Natural killer cell (primary cell): ENCODE measurements around the gene TPBGL. TPM values are rescaled to one million over a fixed set of nuclear protein-coding genes. Genes with fewer than 3 reads are reported as not detected.

Experiments used
- ATAC-seq, 3 donors: fragments of 150-1000 bp in 2 of 3; fragments of 200-7000 bp in 1 of 3; cut with Tn5 transposase; 1 replicate in 1 of 3; 2 replicates in 2 of 3; pipeline ENCODE4 v1.10.0; 2021; ENCODE audit warnings: mild to moderate bottlenecking in 2 of 3, moderate library complexity in 2 of 3
- DNase-seq, 2 donors: peaks; one replicate each; pipeline versions ENCODE4 v3.0.0 to v3.0.0-alpha.2; 2013 to 2021; ENCODE audit warnings: mixed read lengths in 1 of 2
- H3K27ac ChIP-seq: one replicate; pipeline ENCODE4 v1.5.1; 2013; ENCODE audit warnings: mild to moderate bottlenecking, low read length
- H3K27me3 ChIP-seq: one replicate; pipeline ENCODE4 v1.6.1; 2013; ENCODE audit warnings: low read length; ENCODE audit not compliant: control insufficient read depth, insufficient read depth
- H3K36me3 ChIP-seq: one replicate; pipeline ENCODE4 v1.6.1; 2013; ENCODE audit warnings: low read length; ENCODE audit not compliant: control insufficient read depth, insufficient read depth
- H3K4me1 ChIP-seq: one replicate; pipeline ENCODE4 v1.6.1; 2013; ENCODE audit warnings: low read length; ENCODE audit not compliant: control insufficient read depth, insufficient read depth
- H3K4me3 ChIP-seq: one replicate; pipeline ENCODE4 v1.5.1; 2013; ENCODE audit warnings: low read length
- H3K9me3 ChIP-seq: one replicate; pipeline ENCODE4 v1.6.1; 2013; ENCODE audit warnings: low read length; ENCODE audit not compliant: control insufficient read depth, insufficient read depth
- H3K27ac Mint-ChIP-seq, 2 donors: one replicate each; pipeline ENCODE4 v1.8.0; 2022; ENCODE audit warnings: mild to moderate bottlenecking in 2 of 2, mixed read lengths in 2 of 2, moderate library complexity in 1 of 2
- H3K27me3 Mint-ChIP-seq, 2 donors: one replicate each; pipeline ENCODE4 v1.8.0; 2022; ENCODE audit warnings: low read depth in 2 of 2, mixed read lengths in 2 of 2
- H3K36me3 Mint-ChIP-seq: one replicate; pipeline ENCODE4 v1.8.0; 2022; ENCODE audit warnings: mixed read lengths
- H3K4me1 Mint-ChIP-seq, 2 donors: one replicate each; pipeline ENCODE4 v1.8.0; 2022; ENCODE audit warnings: mixed read lengths in 2 of 2
- H3K4me3 Mint-ChIP-seq: one replicate; pipeline ENCODE4 v1.8.0; 2022; ENCODE audit warnings: mild to moderate bottlenecking, moderate library complexity, mixed read lengths
- H3K9me3 Mint-ChIP-seq, 2 donors: one replicate each; pipeline ENCODE4 v1.8.0; 2022; ENCODE audit warnings: mixed read lengths in 2 of 2
- WGBS: methylation state at CpG from one replicate; pipeline ENCODE4 v1.1.7; 2013; ENCODE audit warnings: missing lambda C conversion rate; ENCODE audit not compliant: insufficient coverage; 5-methylcytosine and 5-hydroxymethylcytosine counted together
- intact Hi-C: fragments of 100-400 bp; cut with micrococcal nuclease; formaldehyde crosslinking; loops from one replicate; pipeline ENCODE4 v1.14.2; 2022
- total RNA-seq, 4 donors: library from RNA; stranded (reverse); fragments of 120-200 nt in 1 of 4; gene quantifications; one replicate each; pipeline versions ENCODE4 v1.2.3 to v1.2.4, GENCODE V29; 2013 to 2022
- TF ChIP-seq, protein P1 (sequence below): fragments of 200-600 bp; IDR thresholded peaks from one replicate; pipeline ENCODE4 v1.8.0; 2022; ENCODE audit warnings: antibody characterized with exemption

TPBGL gene
- total RNA-seq, 3 donors from 2014 or later (not counting 1 experiment from before 2014, with no cell fraction given) = 0.34 to 0.75 (median 0.45) TPM

DNA sequence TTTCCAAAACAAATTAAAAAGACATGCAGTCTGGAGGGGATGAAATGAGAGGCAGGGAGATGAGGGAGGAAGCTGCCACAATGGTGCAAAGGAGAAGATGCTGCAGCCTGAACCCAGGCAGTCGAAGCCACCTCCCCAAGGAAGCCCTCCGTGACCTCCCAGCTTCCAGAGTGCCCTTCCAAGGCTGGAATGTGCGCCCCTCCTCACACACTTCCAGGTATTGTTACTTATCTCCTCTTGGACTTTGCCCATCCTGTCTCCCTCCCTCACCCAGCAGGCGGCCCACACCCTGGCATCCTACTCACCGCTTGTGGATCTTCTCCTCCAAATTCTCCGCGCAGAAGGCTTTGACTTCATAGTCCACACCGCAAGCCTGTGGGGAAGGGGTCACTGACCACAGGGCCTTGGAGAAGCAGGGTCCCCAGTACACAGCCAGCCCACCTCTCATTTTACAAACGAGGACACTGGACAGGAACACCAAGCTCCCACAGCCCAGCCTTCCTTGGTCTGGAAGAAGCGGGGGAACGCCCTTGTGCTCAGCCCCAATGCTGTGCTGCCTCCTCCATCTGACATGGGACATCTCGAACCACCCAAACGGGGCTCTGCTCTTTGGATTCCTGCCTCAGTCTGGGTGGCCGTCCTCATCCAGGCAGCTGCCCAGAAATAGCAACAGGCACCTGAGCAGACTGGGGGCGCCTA lies 40.3 kb downstream of the TPBGL start:
- TF ChIP-seq, protein P1, sequence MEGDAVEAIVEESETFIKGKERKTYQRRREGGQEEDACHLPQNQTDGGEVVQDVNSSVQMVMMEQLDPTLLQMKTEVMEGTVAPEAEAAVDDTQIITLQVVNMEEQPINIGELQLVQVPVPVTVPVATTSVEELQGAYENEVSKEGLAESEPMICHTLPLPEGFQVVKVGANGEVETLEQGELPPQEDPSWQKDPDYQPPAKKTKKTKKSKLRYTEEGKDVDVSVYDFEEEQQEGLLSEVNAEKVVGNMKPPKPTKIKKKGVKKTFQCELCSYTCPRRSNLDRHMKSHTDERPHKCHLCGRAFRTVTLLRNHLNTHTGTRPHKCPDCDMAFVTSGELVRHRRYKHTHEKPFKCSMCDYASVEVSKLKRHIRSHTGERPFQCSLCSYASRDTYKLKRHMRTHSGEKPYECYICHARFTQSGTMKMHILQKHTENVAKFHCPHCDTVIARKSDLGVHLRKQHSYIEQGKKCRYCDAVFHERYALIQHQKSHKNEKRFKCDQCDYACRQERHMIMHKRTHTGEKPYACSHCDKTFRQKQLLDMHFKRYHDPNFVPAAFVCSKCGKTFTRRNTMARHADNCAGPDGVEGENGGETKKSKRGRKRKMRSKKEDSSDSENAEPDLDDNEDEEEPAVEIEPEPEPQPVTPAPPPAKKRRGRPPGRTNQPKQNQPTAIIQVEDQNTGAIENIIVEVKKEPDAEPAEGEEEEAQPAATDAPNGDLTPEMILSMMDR = no peak

GRCh38 chr11:75281469-75282095 lies 41.0 kb downstream of the TPBGL start:
- Histone ChIP-seq H3K4me1 (peaks cover 17% of the 10 kb centered on the region), H3K27ac (no peak overlapping the region), H3K36me3 (peaks cover 67% of the 10 kb centered on the region), H3K4me3 (no peak overlapping the region), H3K9me3 (no peaks in the 10 kb centered on the region), H3K27me3 (no peaks in the 10 kb centered on the region)
- Mint-ChIP-seq H3K9me3 (no peaks in the 10 kb centered on the region), H3K4me1 (peaks cover 25 to 26% of the 10 kb centered on the region in 2 donors), H3K27ac (peak overlapping the region; percentile 24 to 74), H3K27me3 (no peaks in the 10 kb centered on the region), H3K4me3 (no peak overlapping the region), H3K36me3 (no peaks in the 10 kb centered on the region)
- TF ChIP-seq, protein P1 = no peak
- intact Hi-C loops = loop anchor here (2.0 to 5.0 kb wide), 2 partner anchors 46 to 251 kb away; no protein-coding TSS in a partner anchor
- no peak for DNase-seq
- 91% methylated on average over 10 of the region's 10 CpGs for WGBS
- ATAC-seq = no peak

More for the DNA sequence above, 40.3 kb downstream of the TPBGL start:
- peaks cover 67% of the 10 kb centered on the region for H3K36me3 ChIP-seq
- DNase-seq (no peak), ATAC-seq (no peak)
- H3K4me1 ChIP-seq = peaks cover 24% of the 10 kb centered on the region
- Mint-ChIP-seq H3K27ac (peak overlapping the region; percentile 24 to 74), H3K36me3 (no peaks in the 10 kb centered on the region), H3K9me3 (no peaks in the 10 kb centered on the region), H3K27me3 (no peaks in the 10 kb centered on the region), H3K4me3 (no peak overlapping the region), H3K4me1 (peaks cover 32 to 33% of the 10 kb centered on the region in 2 donors)
- H3K9me3 ChIP-seq = no peaks in the 10 kb centered on the region
- no peaks in the 10 kb centered on the region for H3K27me3 ChIP-seq
- no peak overlapping the region for H3K4me3 ChIP-seq
- WGBS = 90% methylated on average over 15 of the region's 15 CpGs
- H3K27ac ChIP-seq = no peak overlapping the region
- intact Hi-C loops = loop anchor here (1.0 to 5.0 kb wide), 4 partner anchors 46 to 252 kb away; no protein-coding TSS in a partner anchor

DNA sequence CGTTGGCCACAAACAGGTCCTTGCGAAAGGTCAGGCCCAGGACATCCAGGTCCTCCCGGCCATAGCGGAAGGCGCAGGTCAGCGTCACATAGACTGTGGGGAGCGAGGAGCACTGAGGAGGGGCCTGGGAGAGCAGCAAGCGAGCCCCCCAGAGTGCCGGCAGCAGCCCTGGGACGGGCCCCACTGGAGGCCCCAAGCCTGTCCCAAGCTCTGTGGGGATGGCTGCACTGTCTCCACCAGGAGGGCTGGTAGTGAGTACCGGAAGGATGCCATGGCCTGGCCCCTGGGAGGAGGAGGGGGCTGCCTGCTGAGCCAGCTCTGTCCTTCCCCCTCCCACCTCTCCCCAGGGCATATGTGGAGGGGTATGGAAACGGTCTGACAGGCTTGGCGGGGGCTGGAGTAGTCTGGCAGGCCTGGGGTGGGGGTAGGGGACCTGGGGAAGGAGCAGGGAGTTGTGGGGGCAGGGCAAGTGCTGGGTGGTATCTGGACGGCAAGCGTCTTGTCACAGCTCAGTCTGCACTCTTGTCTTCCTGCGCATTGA lies 42.9 kb downstream of the TPBGL start:
- Mint-ChIP-seq H3K36me3 (no peaks in the 10 kb centered on the region), H3K4me1 (peaks cover 21 to 22% of the 10 kb centered on the region in 2 donors), H3K27ac (peak overlapping the region in 1 of 2 donors; percentile 35), H3K9me3 (no peaks in the 10 kb centered on the region), H3K4me3 (no peak overlapping the region), H3K27me3 (no peaks in the 10 kb centered on the region)
- no peaks in the 10 kb centered on the region for H3K9me3 ChIP-seq
- no peak overlapping the region for H3K27ac ChIP-seq
- TF ChIP-seq, protein P1 = no peak
- WGBS = 94% methylated on average over 15 of the region's 16 CpGs
- peaks cover 64% of the 10 kb centered on the region for H3K36me3 ChIP-seq
- ATAC-seq (no peak), DNase-seq (no peak)
- peaks cover 10% of the 10 kb centered on the region for H3K4me1 ChIP-seq
- no peaks in the 10 kb centered on the region for H3K27me3 ChIP-seq
- intact Hi-C loops = loop anchor here (5.0 kb wide), 1 partner anchor 44 kb away; no protein-coding TSS in a partner anchor
- no peak overlapping the region for H3K4me3 ChIP-seq
